GM15510 (cell line): ENCODE data around the gene NDUFA11.

Experiments used
- POLR2A ChIP-seq: IDR thresholded peaks from 3 replicates; pipeline ENCODE4 v1.6.1; 2011; ENCODE audit warnings: borderline replicate concordance; ENCODE audit not compliant: insufficient read length; ENCODE audit errors: extremely low read depth

The NDUFA11 gene

GRCh38 chr19:5867201-5868136 lies 36.1 kb downstream of the NDUFA11 start:
- no peak for TF ChIP-seq POLR2A

GRCh38 chr19:5865772-5866171 lies 37.8 kb downstream of the NDUFA11 start:
- TF ChIP-seq POLR2A: no peak

GRCh38 chr19:5864725-5865486 lies 38.7 kb downstream of the NDUFA11 start:
- TF ChIP-seq POLR2A: no peak

DNA sequence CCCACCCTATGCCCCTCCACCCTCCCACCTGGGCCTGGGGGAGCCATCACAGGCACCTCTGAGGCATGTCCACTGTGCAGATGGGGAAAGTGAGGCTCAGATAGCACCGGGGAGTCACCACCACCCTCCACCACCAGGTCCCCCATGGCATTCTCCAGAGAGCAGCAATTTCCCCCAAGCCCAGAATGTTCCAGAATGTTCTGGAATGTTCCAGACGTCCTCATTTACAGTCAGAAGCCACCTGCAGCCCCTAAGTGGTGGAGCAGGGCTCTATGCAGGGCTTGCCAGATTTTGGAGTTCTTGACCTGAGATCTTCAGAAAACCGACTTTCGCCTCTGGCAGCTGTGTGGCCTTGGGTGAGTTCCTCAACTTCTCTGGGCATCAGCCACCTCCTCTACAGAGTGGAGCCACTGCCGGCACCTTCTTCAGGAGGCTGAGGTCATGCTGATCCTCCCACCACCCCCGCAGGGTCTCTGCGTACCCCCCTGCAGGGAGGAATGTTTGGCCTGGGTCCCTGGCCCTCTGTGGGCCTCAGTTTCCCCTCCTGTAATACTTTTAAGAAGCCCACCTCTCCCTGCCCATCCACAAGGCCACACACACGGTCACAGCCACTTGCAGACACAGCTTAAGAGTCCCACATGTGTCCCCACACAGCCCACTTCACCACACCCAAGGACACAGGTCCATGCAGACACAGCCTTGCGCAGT lies 39.4 kb downstream of the NDUFA11 start:
- TF ChIP-seq POLR2A: no peak

DNA sequence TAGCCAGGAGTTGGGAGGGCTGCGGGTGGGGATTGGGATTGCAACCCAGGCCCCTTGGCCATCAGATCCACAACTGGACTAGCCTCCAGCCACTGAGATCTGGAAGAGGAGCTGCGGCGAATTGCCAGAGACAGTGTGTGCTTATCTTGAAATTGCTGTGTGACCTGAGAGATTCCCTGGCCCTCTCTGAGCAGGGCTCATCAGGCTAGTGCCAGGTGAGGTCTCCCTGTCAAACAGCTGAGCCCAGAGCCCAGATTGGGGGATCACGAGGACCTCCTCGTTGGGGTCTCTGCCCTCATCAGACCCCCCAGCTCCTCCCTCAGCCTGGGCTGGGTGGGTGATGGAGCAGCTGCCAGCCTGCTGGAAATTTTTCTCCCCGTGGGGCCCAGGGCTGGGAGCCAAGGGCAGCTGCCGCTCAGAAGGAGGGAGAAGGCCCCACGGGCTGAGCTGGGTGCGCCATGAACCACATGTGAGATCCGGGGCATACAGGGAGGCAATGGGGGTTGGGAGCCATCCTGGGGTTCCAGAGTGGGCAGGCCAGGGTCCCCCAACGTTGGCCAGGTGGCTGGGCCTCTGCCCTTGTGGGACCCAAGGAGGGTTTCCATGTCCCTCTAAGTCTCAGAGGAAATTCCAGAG lies 40.4 kb downstream of the NDUFA11 start:
- TF ChIP-seq POLR2A: no peak

DNA sequence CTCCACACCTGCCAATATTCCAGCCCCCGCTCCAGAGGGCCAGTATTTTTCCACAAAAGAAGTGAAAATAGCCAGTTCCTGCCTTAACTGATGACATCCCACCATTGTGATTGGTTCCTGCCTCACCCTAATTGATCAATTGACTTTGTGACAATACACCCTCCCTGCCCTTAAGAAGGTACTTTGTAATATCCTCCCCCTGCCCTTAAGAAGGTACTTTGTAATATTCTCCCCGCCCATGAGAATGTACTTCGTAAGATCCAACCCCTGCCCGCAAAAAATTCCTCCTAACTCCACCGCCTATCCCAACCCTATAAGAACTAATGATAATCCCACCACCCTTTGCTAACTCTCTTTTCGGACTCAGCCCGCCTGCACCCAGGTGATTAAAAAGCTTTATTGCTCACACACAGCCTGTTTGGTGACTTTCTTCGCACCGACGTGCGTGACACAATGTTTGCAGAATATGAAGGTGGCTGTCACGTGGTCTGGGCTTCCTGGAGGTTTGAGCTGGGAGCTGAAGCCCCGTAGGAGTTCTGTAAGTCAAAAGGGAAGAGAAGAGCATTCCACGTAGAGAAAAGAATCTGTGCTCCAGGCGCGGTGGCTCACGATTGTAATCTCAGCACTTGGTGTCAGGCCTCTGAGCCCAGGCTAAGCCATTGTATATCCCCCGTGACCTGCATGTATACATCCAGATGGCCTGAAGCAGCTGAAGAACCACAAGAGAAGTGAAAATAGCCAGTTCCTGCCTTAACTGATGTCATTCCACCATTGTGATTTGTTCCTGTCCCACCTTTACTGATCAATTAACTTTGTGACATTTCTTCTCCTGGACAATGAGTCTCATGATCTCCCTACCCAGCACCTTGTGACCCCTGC lies 46.1 kb downstream of the NDUFA11 start:
- no peak for TF ChIP-seq POLR2A

GRCh38 chr19:5851302-5851701 lies 52.3 kb downstream of the NDUFA11 start, which contains the start of gene FUT3:
Gene FUT3 (minus strand): TSS chr19:5851449.
- no peak for TF ChIP-seq POLR2A

- no peak for TF ChIP-seq POLR2A
Measured at GRCh38 chr19:5850743-5851293, 52.8 kb downstream of the NDUFA11 start.

DNA sequence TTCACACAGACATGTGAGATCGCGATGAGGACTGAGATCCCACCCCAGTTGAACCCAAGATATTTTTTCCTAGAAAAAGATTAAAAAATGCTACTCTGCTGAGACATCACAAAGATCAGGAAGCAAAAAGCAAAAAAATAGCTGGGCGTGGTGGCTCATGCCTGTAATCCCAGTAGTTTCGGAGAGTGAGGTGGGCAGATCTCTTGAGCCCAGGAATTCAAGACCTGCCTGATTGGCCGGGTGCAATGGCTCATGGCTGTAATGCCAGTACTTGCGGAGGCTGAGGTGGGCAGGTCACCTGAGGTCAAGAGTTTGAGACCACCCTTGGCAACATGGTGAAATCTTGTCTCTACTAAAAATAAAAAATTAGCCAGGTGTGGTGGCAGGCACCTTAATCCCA lies 53.4 kb downstream of the NDUFA11 start:
- no peak for TF ChIP-seq POLR2A
